Aorta (tissue), 5 donors: ENCODE results near the gene ADAMTS3. TPM values are rescaled to one million over a fixed set of nuclear protein-coding genes. Genes with fewer than 3 reads are reported as not detected.
"Not testable (repeated sequence)": the region's sequence is repeated elsewhere in the genome, so short reads cannot be mapped to it uniquely, and the experiment has no call there.

ENCODE experiments used
- ATAC-seq: fragments of 200-7000 bp; cut with Tn5 transposase; one replicate; pipeline ENCODE4 v1.9.1; 2022; ENCODE audit warnings: moderate library complexity; ENCODE audit not compliant: low FRiP score
- DNase-seq, 2 donors: peaks; one replicate each; pipeline ENCODE4 v3.0.0-alpha.2; 2020
- H3K27ac ChIP-seq, 2 donors: one replicate each; pipeline ENCODE4 v1.5.1; 2013; ENCODE audit warnings: low read length in 2 of 2, mild to moderate bottlenecking in 2 of 2, moderate library complexity in 2 of 2, control low read depth in 1 of 2, inconsistent platforms in 1 of 2, low read depth in 1 of 2
- H3K27me3 ChIP-seq, 2 donors: one replicate each; pipeline ENCODE4 v1.6.1; 2013; ENCODE audit warnings: control low read depth in 1 of 2, low read length in 1 of 2, mild to moderate bottlenecking in 1 of 2, moderate library complexity in 1 of 2; ENCODE audit not compliant: insufficient read depth in 2 of 2, control insufficient read depth in 1 of 2
- H3K36me3 ChIP-seq, 2 donors: one replicate each; pipeline ENCODE4 v1.6.1; 2013; ENCODE audit warnings: control low read depth in 1 of 2, low read length in 1 of 2, mild to moderate bottlenecking in 1 of 2; ENCODE audit not compliant: insufficient read depth in 2 of 2, control insufficient read depth in 1 of 2
- H3K4me1 ChIP-seq, 2 donors: one replicate each; pipeline ENCODE4 v1.6.1; 2013; ENCODE audit warnings: low read length in 2 of 2, control low read depth in 1 of 2, mild to moderate bottlenecking in 1 of 2, moderate library complexity in 1 of 2; ENCODE audit not compliant: insufficient read depth in 2 of 2, control insufficient read depth in 1 of 2
- H3K4me3 ChIP-seq, 2 donors: one replicate each; pipeline ENCODE4 v1.5.1; 2013; ENCODE audit warnings: low read length in 2 of 2, control low read depth in 1 of 2, mild to moderate bottlenecking in 1 of 2
- H3K9me3 ChIP-seq: one replicate; pipeline ENCODE4 v1.6.1; 2013; ENCODE audit warnings: mild to moderate bottlenecking, low read length; ENCODE audit not compliant: control insufficient read depth
- WGBS, 2 donors: extraction: QIAGEN DNeasy Blood & Tissue Kit; methylation state at CpG; one replicate each; pipeline ENCODE4 v1.1.7; 2013; 5-methylcytosine and 5-hydroxymethylcytosine counted together
- intact Hi-C, 2 donors: fragments of 100-400 bp; cut with DNase I; formaldehyde crosslinking; loops; one replicate each; pipeline versions ENCODE4 v1.14.2 to v1.15.0; 2022
- polyA plus RNA-seq, 2 donors: library from polyadenylated mRNA; stranded (reverse); fragments of 200-250 nt; gene quantifications; one replicate each; pipeline ENCODE4 v1.2.3, GENCODE V29; 2013
- total RNA-seq, 2 donors: library from RNA; stranded (reverse); fragmentation: NEBNext Ultra II Directional; extraction: Animal tissue kit (Norgen Biotek cat#: 25700); gene quantifications; one replicate each; pipeline ENCODE4 v1.2.1, GENCODE V29; 2021
- donor health status: healthy with polysubstance abuse.
- donor health status: Bipolar disorder and iron deficiency.
- donor health status: DM: no; HTN: no; CAD: no.
- donor health status: DM: no; HTN: no; CAD: no.
- donor health status: DM: yes; HTN: yes; CAD: no.

ADAMTS3 gene
- total and polyA plus RNA-seq, 4 donors: 0.25 to 5.9 (median 2.5) TPM

DNA sequence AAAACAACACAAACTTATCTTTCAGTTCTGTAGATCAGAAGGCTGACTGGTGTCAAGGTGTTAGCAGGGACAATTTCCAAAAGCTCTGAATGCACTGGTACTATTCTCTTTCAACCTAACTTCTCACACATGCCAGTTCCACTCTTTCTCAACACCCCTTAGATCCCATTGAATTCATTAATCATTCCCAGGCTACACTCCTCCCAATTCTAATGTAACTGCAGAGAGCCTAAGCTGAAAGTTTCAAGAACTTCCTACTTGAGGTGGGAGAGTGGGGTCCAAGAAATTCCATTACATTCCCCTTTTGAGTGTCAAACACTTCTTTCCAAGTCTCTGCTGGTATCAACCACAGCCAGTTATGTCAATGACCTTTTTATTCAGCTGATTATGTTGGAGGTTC lies 142.0 kb downstream of the ADAMTS3 start:
- H3K36me3 ChIP-seq: no peaks in the 10 kb centered on the region
- no peak for ATAC-seq

DNA sequence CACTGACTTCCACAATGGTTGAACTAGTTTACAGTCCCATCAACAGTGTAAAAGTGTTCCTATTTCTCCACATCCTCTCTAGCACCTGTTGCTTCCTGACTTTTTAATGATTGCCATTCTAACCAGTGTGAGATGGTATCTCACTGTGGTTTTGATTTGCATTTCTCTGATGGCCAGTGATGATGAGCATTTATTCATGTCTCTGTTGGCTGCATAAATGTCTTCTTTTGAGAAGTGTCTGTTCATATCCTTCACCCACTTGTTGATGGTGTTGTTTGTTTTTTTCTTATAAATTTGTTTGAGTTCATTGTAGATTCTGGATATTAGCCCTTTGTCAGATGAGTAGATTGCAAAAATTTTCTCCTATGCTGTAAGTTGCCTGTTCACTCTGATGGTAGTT lies 143.1 kb downstream of the ADAMTS3 start:
- H3K4me3 ChIP-seq, H3K4me1 ChIP-seq, H3K27me3 ChIP-seq, H3K27ac ChIP-seq, H3K9me3 ChIP-seq, intact Hi-C loops, ATAC-seq, DNase-seq, H3K36me3 ChIP-seq: not testable (repeated sequence)

More for the DNA sequence above, 142.0 kb downstream of the ADAMTS3 start:
- Histone ChIP-seq H3K27ac (no peak overlapping the region), H3K9me3 (no peaks in the 10 kb centered on the region), H3K27me3 (no peaks in the 10 kb centered on the region), H3K4me3 (no peak overlapping the region), H3K4me1 (no peaks in the 10 kb centered on the region)
- intact Hi-C loops: no loop called here
- DNase-seq: no peak

DNA sequence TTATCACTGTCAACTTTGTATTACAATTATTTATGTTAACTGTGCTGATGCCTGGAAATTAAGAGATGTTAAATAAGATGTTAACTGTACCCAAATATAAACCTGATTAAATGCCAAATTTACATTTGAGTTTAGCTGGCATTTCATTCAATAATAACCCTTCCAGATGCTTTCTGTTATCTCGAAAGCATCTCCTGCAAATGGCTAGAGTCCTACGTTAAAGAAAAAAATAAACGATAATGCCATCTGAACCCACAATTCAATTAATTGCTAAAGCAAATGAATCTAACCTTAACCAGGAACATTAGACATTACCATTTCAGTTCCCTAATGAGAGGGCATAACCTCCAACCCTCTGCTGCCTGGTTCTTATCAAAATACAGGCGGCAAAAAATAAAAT lies 145.0 kb downstream of the ADAMTS3 start:
- ATAC-seq: no peak
- Histone ChIP-seq H3K4me3 (no peak overlapping the region), H3K4me1 (no peaks in the 10 kb centered on the region), H3K9me3 (no peaks in the 10 kb centered on the region), H3K36me3 (no peaks in the 10 kb centered on the region), H3K27me3 (no peaks in the 10 kb centered on the region), H3K27ac (no peak overlapping the region)
- no peak for DNase-seq
- WGBS, 2 donors: 61 to 73% methylated on average over 4 of the region's 4 CpGs
- intact Hi-C loops: no loop called here

- WGBS, 2 donors: 53 to 65% methylated on average over 2 of the region's 2 CpGs
- Histone ChIP-seq H3K27ac (no peak overlapping the region), H3K36me3 (no peaks in the 10 kb centered on the region), H3K9me3 (no peaks in the 10 kb centered on the region), H3K4me3 (no peak overlapping the region), H3K4me1 (no peaks in the 10 kb centered on the region), H3K27me3 (no peaks in the 10 kb centered on the region)
- ATAC-seq (no peak), DNase-seq (no peak)
- intact Hi-C loops: no loop called here
Observed at GRCh38 chr4:72422416-72422815, 146.6 kb downstream of the ADAMTS3 start.

DNA sequence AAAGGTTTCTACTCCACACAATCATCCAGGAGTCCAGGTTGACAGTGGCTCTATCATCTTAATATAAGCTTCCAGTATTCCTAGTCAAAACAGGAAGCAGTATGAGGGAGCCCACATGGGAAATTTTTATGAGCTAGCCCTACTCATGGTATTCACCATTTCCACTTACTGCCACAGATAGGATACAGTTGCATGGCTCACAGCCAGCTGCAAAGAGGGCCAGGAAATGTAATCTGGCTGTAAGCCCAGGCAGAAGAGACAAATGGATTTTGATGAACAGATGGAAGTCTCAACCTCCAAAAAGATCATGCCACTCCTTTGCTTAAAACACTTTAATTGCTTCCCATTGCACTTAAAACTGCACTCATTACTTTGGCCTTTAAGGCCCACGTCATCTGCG lies 150.6 kb downstream of the ADAMTS3 start:
- WGBS, 2 donors: 91 to 100% methylated on average over 2 of the region's 2 CpGs
- DNase-seq: peak in 1 of 2 donors; percentile 44
- Histone ChIP-seq H3K36me3 (no peaks in the 10 kb centered on the region), H3K4me1 (no peaks in the 10 kb centered on the region), H3K27ac (no peak overlapping the region), H3K4me3 (no peak overlapping the region), H3K9me3 (no peaks in the 10 kb centered on the region), H3K27me3 (no peaks in the 10 kb centered on the region)
- no peak for ATAC-seq
- intact Hi-C loops: no loop called here

GRCh38 chr4:72410158-72410557 lies 158.9 kb downstream of the ADAMTS3 start:
- Histone ChIP-seq H3K36me3 (no peaks in the 10 kb centered on the region), H3K27ac (no peak overlapping the region), H3K4me1 (no peaks in the 10 kb centered on the region), H3K4me3 (no peak overlapping the region), H3K27me3 (no peaks in the 10 kb centered on the region), H3K9me3 (no peaks in the 10 kb centered on the region)
- intact Hi-C loops: no loop called here
- DNase-seq: no peak
- ATAC-seq: no peak
- WGBS, 2 donors: 53 to 66% methylated on average over 3 of the region's 3 CpGs

- 72 to 81% methylated on average over 4 of the region's 4 CpGs for WGBS, 2 donors
- DNase-seq (no peak), ATAC-seq (no peak)
- Histone ChIP-seq H3K27me3 (no peaks in the 10 kb centered on the region), H3K27ac (no peak overlapping the region), H3K4me1 (no peaks in the 10 kb centered on the region), H3K9me3 (no peaks in the 10 kb centered on the region), H3K36me3 (no peaks in the 10 kb centered on the region), H3K4me3 (no peak overlapping the region)
- intact Hi-C loops: no loop called here
Observed at GRCh38 chr4:72408568-72408967, 160.5 kb downstream of the ADAMTS3 start.

DNA sequence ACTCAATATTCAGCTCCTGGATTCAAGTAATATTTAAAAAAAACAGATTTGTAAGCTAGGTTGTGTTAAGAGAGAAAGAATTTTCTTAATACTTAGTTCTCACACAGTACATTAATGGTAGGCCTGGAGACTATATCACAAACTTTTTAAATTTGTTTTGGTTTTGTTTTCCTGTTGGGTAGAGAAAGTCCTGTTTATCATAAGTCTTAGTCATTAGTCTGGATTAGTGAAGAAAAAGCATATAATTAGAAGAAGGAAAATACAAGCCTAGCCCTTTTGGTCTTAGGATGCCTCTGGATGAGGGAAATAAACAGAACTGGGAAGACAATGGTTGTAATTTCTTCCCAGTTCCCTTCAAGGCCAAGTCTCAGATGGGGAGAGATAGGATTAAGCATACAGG lies 163.6 kb downstream of the ADAMTS3 start:
- H3K9me3 ChIP-seq: no peaks in the 10 kb centered on the region
- intact Hi-C loops: no loop called here
- no peak for DNase-seq
- H3K36me3 ChIP-seq: no peaks in the 10 kb centered on the region
- no peak for ATAC-seq
- no peaks in the 10 kb centered on the region for H3K4me1 ChIP-seq
- H3K27ac ChIP-seq: no peak overlapping the region
- no peak overlapping the region for H3K4me3 ChIP-seq
- no peaks in the 10 kb centered on the region for H3K27me3 ChIP-seq

GRCh38 chr4:72397314-72397713 lies 171.7 kb downstream of the ADAMTS3 start:
- no peaks in the 10 kb centered on the region for H3K36me3 ChIP-seq
- peaks cover 0 to 1% of the 10 kb centered on the region in 2 donors for H3K4me1 ChIP-seq
- ATAC-seq (no peak), DNase-seq (peak in 1 of 2 donors; percentile 47)
- H3K27me3 ChIP-seq: no peaks in the 10 kb centered on the region
- H3K4me3 ChIP-seq: no peak overlapping the region
- no peak overlapping the region for H3K27ac ChIP-seq
- intact Hi-C loops: no loop called here
- WGBS, 2 donors: 87 to 91% methylated on average over 7 of the region's 7 CpGs
- no peaks in the 10 kb centered on the region for H3K9me3 ChIP-seq
